ENCODE measurements around the gene AURKAIP1.

DNA sequence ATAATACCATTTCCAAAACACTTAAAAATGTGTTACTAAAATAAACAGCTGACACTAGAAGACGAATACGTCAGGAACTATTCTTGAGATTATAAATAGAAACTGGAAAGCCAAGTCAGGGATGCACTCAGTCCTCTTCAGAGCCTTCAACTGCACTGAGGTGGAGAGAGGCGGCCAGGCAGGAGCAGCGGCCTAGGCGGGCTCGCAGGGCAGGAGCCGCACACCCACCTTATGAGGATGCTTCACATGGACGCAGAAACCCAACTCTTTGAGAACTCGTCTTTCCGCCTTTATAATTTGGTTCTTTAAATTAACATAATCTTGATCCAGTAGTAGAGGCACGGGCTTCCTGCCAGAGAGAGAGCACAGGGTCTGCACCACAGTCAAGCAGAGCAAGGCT lies 20.2 kb upstream of the AURKAIP1 start:
- TF ChIP-seq POLR2A (IDR thresholded peaks at IDR 0.05) (no peak), CTCF (IDR thresholded peaks at IDR 0.05) (no peak), POLR2AphosphoS5 (IDR thresholded peaks at IDR 0.05) (no peak)
